PC-9 (cell line): ENCODE results near the gene P2RX6. TPM values are rescaled to one million over a fixed set of nuclear protein-coding genes. Genes with fewer than 3 reads are reported as not detected.

ENCODE experiments used
- BruUV-seq: library from RNA; stranded (reverse); fragments of 400-500 nt; replicated peaks from 2 replicates; lab custom pipeline; 2021; lab: Mats Ljungman, UMichigan
- CTCF ChIA-PET: fragments of 300-600 bp; sonication (Branson Sonifier 250); formaldehyde crosslinking; loops from one replicate; lab custom pipeline; 2022; ENCODE audit warnings: antibody characterized with exemption; lab: Charles Lee
- POLR2A ChIA-PET: fragments of 300-600 bp; sonication (Branson Sonifier 250); formaldehyde crosslinking; loops from one replicate; lab custom pipeline; 2022; ENCODE audit warnings: antibody characterized with exemption; ENCODE audit not compliant: unreplicated experiment; lab: Charles Lee
- DNase-seq, 2 experiments: peaks; one replicate each; pipeline versions ENCODE4 v3.0.0 to v3.0.0-alpha.2; 2015 to 2022; ENCODE audit warnings: mixed read lengths in 1 of 2
- H2AFZ ChIP-seq: fragments of 200-600 bp; sonication (generic); 2 replicates; pipeline ENCODE4 v1.8.1; 2017; ENCODE audit warnings: antibody characterized with exemption
- H3F3A ChIP-seq: fragments of 200-600 bp; sonication (generic); 2 replicates; pipeline ENCODE4 v1.8.1; 2017; ENCODE audit warnings: antibody characterized with exemption, mild to moderate bottlenecking, low read depth; ENCODE audit not compliant: insufficient read depth
- H3K27ac ChIP-seq: fragments of 200-600 bp; sonication (generic); 2 replicates; pipeline ENCODE4 v1.6.1; 2016; ENCODE audit warnings: mixed run types
- H3K27me3 ChIP-seq: fragments of 200-600 bp; sonication (generic); 2 replicates; pipeline ENCODE4 v1.6.1; 2016; ENCODE audit warnings: low read depth, mixed run types; ENCODE audit not compliant: insufficient read depth
- H3K36me3 ChIP-seq: fragments of 200-600 bp; sonication (generic); 2 replicates; pipeline ENCODE4 v1.6.1; 2016; ENCODE audit warnings: low read depth, mixed run types
- H3K4me1 ChIP-seq: fragments of 200-600 bp; sonication (generic); replicated peaks from 2 replicates; pipeline ENCODE4 v1.6.1; 2016; ENCODE audit warnings: mixed run types; ENCODE audit not compliant: insufficient read depth
- H3K4me2 ChIP-seq: fragments of 200-600 bp; sonication (generic); 2 replicates; pipeline ENCODE4 v1.6.1; 2017; ENCODE audit warnings: mixed run types
- H3K4me3 ChIP-seq: fragments of 200-600 bp; sonication (generic); 2 replicates; pipeline ENCODE4 v1.6.1; 2016; ENCODE audit warnings: mixed run types
- H3K79me2 ChIP-seq: fragments of 200-600 bp; sonication (generic); 2 replicates; pipeline ENCODE4 v1.6.1; 2017; ENCODE audit warnings: low read depth, mixed run types
- H3K9me2 ChIP-seq: fragments of 200-600 bp; sonication (generic); 2 replicates; pipeline ENCODE4 v1.8.1; 2017; ENCODE audit warnings: mild to moderate bottlenecking; ENCODE audit not compliant: insufficient read depth
- H3K9me3 ChIP-seq: fragments of 200-600 bp; sonication (generic); 2 replicates; pipeline ENCODE4 v1.8.1; 2016; ENCODE audit warnings: low read depth; ENCODE audit not compliant: insufficient read depth
- H4K20me1 ChIP-seq: fragments of 200-600 bp; sonication (generic); 2 replicates; pipeline ENCODE4 v1.8.1; 2017; ENCODE audit not compliant: insufficient read depth
- CTCF ChIP-seq: fragments of 200-600 bp; sonication (generic); conservative IDR thresholded peaks from 2 replicates; pipeline ENCODE4 v1.6.1; 2017; ENCODE audit warnings: mixed run types, antibody characterized with exemption, mild to moderate bottlenecking, moderate library complexity
- EZH2 ChIP-seq: fragments of 200-600 bp; sonication (generic); IDR thresholded peaks from 2 replicates; pipeline ENCODE4 v1.8.0; 2017; ENCODE audit warnings: antibody characterized with exemption, low read depth
- intact Hi-C: fragments of 100-400 bp; cut with micrococcal nuclease; formaldehyde crosslinking; loops from one replicate; pipeline ENCODE4 v1.10.0; 2022; ENCODE audit not compliant: unreplicated experiment
- total RNA-seq: library from RNA; stranded (reverse); gene quantifications from 2 replicates; pipeline ENCODE4 v1.2.3, GENCODE V29; 2021

The P2RX6 gene
- total RNA-seq, 1 experiment from 2014 or later = 2.7 TPM

GRCh38 chr22:21016644-21017420 lies 1.9 kb downstream of the P2RX6 start:
- Histone ChIP-seq H2AFZ (no peak overlapping the region), H3K4me2 (no peak overlapping the region), H3K4me3 (no peak overlapping the region), H3K27ac (no peak overlapping the region), H3K9me2 (no peaks in the 10 kb centered on the region), H3K9me3 (no peaks in the 10 kb centered on the region), H4K20me1 (no peaks in the 10 kb centered on the region), H3K27me3 (no peaks in the 10 kb centered on the region), H3K4me1 (peaks cover 15% of the 10 kb centered on the region), H3F3A (no peaks in the 10 kb centered on the region), H3K36me3 (no peaks in the 10 kb centered on the region), H3K79me2 (no peaks in the 10 kb centered on the region)
- POLR2A ChIA-PET = no interaction called here
- intact Hi-C loops = no loop called here
- no TSS peak for BruUV-seq
- TF ChIP-seq CTCF (no peak), EZH2 (no peak)
- DNase-seq = no peak
- CTCF ChIA-PET = interaction anchor here (0.6 kb wide), 1 partner anchor 27 kb away, joined by 4 read pairs; no protein-coding TSS in a partner anchor

GRCh38 chr22:21018314-21018713 lies 3.3 kb downstream of the P2RX6 start:
- H3K27me3 ChIP-seq = no peaks in the 10 kb centered on the region
- no peaks in the 10 kb centered on the region for H3F3A ChIP-seq
- H3K36me3 ChIP-seq = no peaks in the 10 kb centered on the region
- ChIA-PET CTCF (no interaction called here), POLR2A (no interaction called here)
- no peak for DNase-seq
- no peaks in the 10 kb centered on the region for H3K79me2 ChIP-seq
- H3K4me2 ChIP-seq = no peak overlapping the region
- no peak overlapping the region for H3K27ac ChIP-seq
- H3K9me2 ChIP-seq = no peaks in the 10 kb centered on the region
- H3K9me3 ChIP-seq = no peaks in the 10 kb centered on the region
- no peak overlapping the region for H2AFZ ChIP-seq
- intact Hi-C loops = no loop called here
- H4K20me1 ChIP-seq = no peaks in the 10 kb centered on the region
- H3K4me1 ChIP-seq = peaks cover 15% of the 10 kb centered on the region
- no peak overlapping the region for H3K4me3 ChIP-seq
- TF ChIP-seq CTCF (no peak), EZH2 (no peak)
- BruUV-seq = no TSS peak

GRCh38 chr22:21020802-21021429 lies 6.0 kb downstream of the P2RX6 start:
- ChIA-PET CTCF (interaction anchor here (0.7 kb wide), 1 partner anchor 243 kb away, joined by 3 read pairs; no protein-coding TSS in a partner anchor), POLR2A (no interaction called here)
- Histone ChIP-seq H3K9me2 (no peaks in the 10 kb centered on the region), H3K27me3 (no peaks in the 10 kb centered on the region), H3K4me3 (no peak overlapping the region), H4K20me1 (no peaks in the 10 kb centered on the region), H3K36me3 (no peaks in the 10 kb centered on the region), H3F3A (no peaks in the 10 kb centered on the region), H2AFZ (no peak overlapping the region), H3K27ac (no peak overlapping the region), H3K4me2 (no peak overlapping the region), H3K4me1 (no peaks in the 10 kb centered on the region), H3K9me3 (no peaks in the 10 kb centered on the region), H3K79me2 (no peaks in the 10 kb centered on the region)
- intact Hi-C loops = no loop called here
- BruUV-seq = no TSS peak
- peak; percentile 49 for TF ChIP-seq CTCF
- TF ChIP-seq EZH2 = no peak
- no peak for DNase-seq
